SK-N-SH (cell line): Measurements from ENCODE around the gene GPC2. TPM values are rescaled to one million over a fixed set of nuclear protein-coding genes. Genes with fewer than 3 reads are reported as not detected.

Experiments used
- CTCF ChIA-PET: fragments of 300-600, 350-600 bp; formaldehyde crosslinking; extraction: SDS; loops from one replicate; lab custom pipeline; 2021; lab: Yijun Ruan, JAX
- POLR2A ChIA-PET: fragments of 350-600 bp; sonication (Branson Sonifier 250); formaldehyde crosslinking; extraction: SDS; loops from one replicate; lab custom pipeline; 2020; ENCODE audit warnings: antibody characterized with exemption, inconsistent platforms; lab: Yijun Ruan, JAX
- DNase-seq: peaks from one replicate; pipeline ENCODE4 v3.0.0; 2012
- H2AFZ ChIP-seq: fragments of 200-600 bp; sonication (generic); 2 replicates; pipeline ENCODE4 v1.8.1; 2016; ENCODE audit warnings: antibody characterized with exemption, mild to moderate bottlenecking, low read depth
- H3F3A ChIP-seq: fragments of 200-600 bp; sonication (generic); replicated peaks from 2 replicates; pipeline ENCODE3; 2016; ENCODE audit warnings: antibody characterized with exemption, mild to moderate bottlenecking; ENCODE audit not compliant: insufficient read depth
- H3K27ac ChIP-seq, 2 experiments: fragments of 200-500 bp in 1 of 2; fragments of 200-600 bp in 1 of 2; sonication (Bioruptor generic) in 1 of 2; sonication (generic), shearing (Covaris generic) in 1 of 2; 2 replicates each; pipeline versions ENCODE4 v1.5.1 to v1.6.1; 2014 to 2016; ENCODE audit warnings: low read depth in 2 of 2, inconsistent platforms in 1 of 2, low read length in 1 of 2, mild to moderate bottlenecking in 1 of 2, mixed read lengths in 1 of 2
- H3K27me3 ChIP-seq: fragments of 200-600 bp; sonication (generic), shearing (Covaris generic); 2 replicates; pipeline ENCODE4 v1.6.1; 2016; ENCODE audit warnings: mixed run types; ENCODE audit not compliant: insufficient read depth
- H3K36me3 ChIP-seq, 2 experiments: fragments of 200-500 bp in 1 of 2; fragments of 200-600 bp in 1 of 2; sonication (Bioruptor generic) in 1 of 2; sonication (generic) in 1 of 2; replicated peaks in 1 of 2; 2 replicates each; pipeline versions ENCODE3 to v1.5.1; 2014 to 2016; ENCODE audit warnings: low read length in 1 of 2, mild to moderate bottlenecking in 1 of 2; ENCODE audit not compliant: insufficient read depth in 2 of 2, control insufficient read depth in 1 of 2
- H3K4me1 ChIP-seq, 2 experiments: fragments of 200-500 bp in 1 of 2; fragments of 200-600 bp in 1 of 2; sonication (Bioruptor generic) in 1 of 2; sonication (generic), shearing (Covaris generic) in 1 of 2; 2 replicates each; pipeline versions ENCODE4 v1.5.1 to v1.6.1; 2014 to 2016; ENCODE audit warnings: low read depth in 1 of 2, low read length in 1 of 2, mixed run types in 1 of 2; ENCODE audit not compliant: insufficient read depth in 2 of 2, control insufficient read depth in 1 of 2
- H3K4me2 ChIP-seq: fragments of 200-600 bp; sonication (generic), shearing (Covaris generic); 2 replicates; pipeline ENCODE4 v1.6.1; 2017; ENCODE audit warnings: mixed run types
- H3K4me3 ChIP-seq, 2 experiments: fragments of 200-500 bp in 1 of 2; fragments of 200-600 bp in 1 of 2; sonication (Bioruptor generic) in 1 of 2; sonication (generic), shearing (Covaris generic) in 1 of 2; 2 replicates each; pipeline versions ENCODE4 v1.5.1 to v1.8.1; 2014 to 2016; ENCODE audit warnings: low read depth in 2 of 2, inconsistent platforms in 1 of 2, low read length in 1 of 2, mild to moderate bottlenecking in 1 of 2, mixed read lengths in 1 of 2, moderate library complexity in 1 of 2
- H3K79me2 ChIP-seq: fragments of 200-600 bp; sonication (generic); 2 replicates; pipeline ENCODE4 v1.8.1; 2017; ENCODE audit warnings: mild to moderate bottlenecking; ENCODE audit not compliant: insufficient read depth
- H3K9ac ChIP-seq: fragments of 200-600 bp; sonication (generic); 2 replicates; pipeline ENCODE4 v1.6.1; 2017; ENCODE audit warnings: mixed run types
- H3K9me2 ChIP-seq: fragments of 200-600 bp; sonication (generic); 2 replicates; pipeline ENCODE4 v1.6.1; 2017; ENCODE audit warnings: mixed run types
- H3K9me3 ChIP-seq: fragments of 200-600 bp; sonication (generic); 2 replicates; pipeline ENCODE4 v1.6.1; 2017; ENCODE audit warnings: mixed run types, mild to moderate bottlenecking, moderate library complexity
- H4K20me1 ChIP-seq: fragments of 200-600 bp; sonication (generic); 2 replicates; pipeline ENCODE4 v1.6.1; 2017; ENCODE audit warnings: mild to moderate bottlenecking, mixed run types; ENCODE audit not compliant: insufficient read depth
- JUND ChIP-seq: IDR thresholded peaks from 2 replicates; pipeline ENCODE4 v1.4.0; 2012
- WGBS: methylation state at CpG from one replicate; pipeline ENCODE4 v1.1.6; 2017; ENCODE audit warnings: low lambda C conversion rate; 5-methylcytosine and 5-hydroxymethylcytosine counted together
- polyA plus RNA-seq, 3 experiments: library from polyadenylated mRNA; depleted of rRNA; stranded (reverse); fragments of >200 nt; gene quantifications; 2 replicates each; pipeline ENCODE4 v1.2.3, GENCODE V29; 2012
- TF ChIP-seq, protein P1 (sequence below): IDR thresholded peaks from 2 replicates; pipeline ENCODE4; 2012
- TF ChIP-seq, protein P2 (sequence below): IDR thresholded peaks from 2 replicates; pipeline ENCODE4 v1.4.0; 2012; ENCODE audit warnings: low read depth, borderline replicate concordance

The GPC2 gene
- polyA plus RNA-seq, 1 of the 3 experiments (the other 2 are of a cell fraction): 12.9 TPM

DNA sequence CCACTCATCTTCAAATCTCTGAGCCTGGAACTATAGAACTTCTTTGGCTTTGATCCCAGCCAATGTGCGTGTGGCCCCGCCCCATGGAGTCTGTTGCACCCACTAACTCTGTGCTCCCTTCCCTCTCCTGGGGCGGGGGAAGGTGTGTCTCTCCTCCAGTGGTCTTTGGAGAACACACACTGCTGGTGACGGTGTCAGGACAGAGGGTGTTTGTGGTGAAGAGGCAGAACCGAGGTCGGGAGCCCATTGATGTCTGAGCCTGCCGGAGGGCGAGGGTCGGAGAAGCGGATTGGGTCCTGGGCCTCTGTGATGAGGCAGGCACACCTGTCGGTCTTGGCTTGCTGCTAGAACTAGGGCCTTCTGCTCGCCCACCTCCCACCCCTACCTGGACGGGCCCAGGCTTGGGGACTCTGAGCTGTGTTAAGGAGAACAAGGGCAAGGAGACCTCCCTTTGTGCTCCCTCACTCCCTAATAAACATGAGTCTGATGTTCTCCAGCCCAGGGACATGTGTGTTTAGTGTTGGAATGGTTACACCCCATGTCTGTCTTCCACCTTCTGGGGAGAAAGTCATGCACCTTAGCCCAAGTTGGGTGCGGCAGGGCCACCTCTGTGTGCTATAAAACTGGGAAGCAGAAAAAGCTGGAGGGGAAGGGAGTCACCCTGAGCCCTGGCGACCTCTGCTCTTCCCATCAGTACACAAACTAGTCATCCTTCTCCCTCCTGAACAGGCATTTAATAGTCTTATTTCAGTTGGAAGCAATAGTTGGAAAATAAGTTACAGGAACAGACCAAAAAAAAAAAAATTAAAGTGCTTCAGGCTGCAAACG, 23.3 kb downstream of the GPC2 start:
- peaks cover 20% of the 10 kb centered on the region for H4K20me1 ChIP-seq
- peaks cover 39 to 44% of the 10 kb centered on the region in 2 experiments for H3K36me3 ChIP-seq
- no peaks in the 10 kb centered on the region for H3K9me3 ChIP-seq
- TF ChIP-seq, protein P1, sequence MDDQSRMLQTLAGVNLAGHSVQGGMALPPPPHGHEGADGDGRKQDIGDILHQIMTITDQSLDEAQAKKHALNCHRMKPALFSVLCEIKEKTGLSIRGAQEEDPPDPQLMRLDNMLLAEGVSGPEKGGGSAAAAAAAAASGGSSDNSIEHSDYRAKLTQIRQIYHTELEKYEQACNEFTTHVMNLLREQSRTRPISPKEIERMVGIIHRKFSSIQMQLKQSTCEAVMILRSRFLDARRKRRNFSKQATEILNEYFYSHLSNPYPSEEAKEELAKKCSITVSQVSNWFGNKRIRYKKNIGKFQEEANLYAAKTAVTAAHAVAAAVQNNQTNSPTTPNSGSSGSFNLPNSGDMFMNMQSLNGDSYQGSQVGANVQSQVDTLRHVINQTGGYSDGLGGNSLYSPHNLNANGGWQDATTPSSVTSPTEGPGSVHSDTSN: 0 out of 2 replicates have a peak, but pooled peaks have one; percentile 1
- TF ChIP-seq, protein P2, sequence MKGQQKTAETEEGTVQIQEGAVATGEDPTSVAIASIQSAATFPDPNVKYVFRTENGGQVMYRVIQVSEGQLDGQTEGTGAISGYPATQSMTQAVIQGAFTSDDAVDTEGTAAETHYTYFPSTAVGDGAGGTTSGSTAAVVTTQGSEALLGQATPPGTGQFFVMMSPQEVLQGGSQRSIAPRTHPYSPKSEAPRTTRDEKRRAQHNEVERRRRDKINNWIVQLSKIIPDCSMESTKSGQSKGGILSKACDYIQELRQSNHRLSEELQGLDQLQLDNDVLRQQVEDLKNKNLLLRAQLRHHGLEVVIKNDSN: no peak
- TF ChIP-seq JUND: 0 out of 2 replicates have a peak, but pooled peaks have one; percentile 13
- TF ChIP-seq, all 33 proteins: peak for 2
- Histone ChIP-seq H3F3A (peaks cover 15% of the 10 kb centered on the region), H3K27me3 (no peaks in the 10 kb centered on the region), H3K4me3 (no peak overlapping the region), H3K4me1 (peaks cover 18 to 21% of the 10 kb centered on the region in 2 experiments; a peak in 2 of 4 replicates), H3K4me2 (no peak overlapping the region), H3K9ac (no peak overlapping the region), H3K9me2 (no peaks in the 10 kb centered on the region), H3K27ac (no peak overlapping the region; a peak in 1 of 4 replicates), H3K79me2 (peaks cover 78% of the 10 kb centered on the region), H2AFZ (no peak overlapping the region)
- DNase-seq: peak; percentile 21
- ChIA-PET POLR2A (interaction anchor here (0.9 to 1.5 kb wide), 3 partner anchors 13 to 27 kb away, joined by 3 to 5 read pairs (median 4); partner anchors contain the start of gene MBLAC1), CTCF (interaction anchor here (1.7 to 1.9 kb wide), 2 partner anchors 21 to 23 kb away, joined by 7 to 8 read pairs; no protein-coding TSS in a partner anchor)
- whole genome bisulfite sequencing: 92% methylated on average over 13 of the region's 16 CpGs

DNA sequence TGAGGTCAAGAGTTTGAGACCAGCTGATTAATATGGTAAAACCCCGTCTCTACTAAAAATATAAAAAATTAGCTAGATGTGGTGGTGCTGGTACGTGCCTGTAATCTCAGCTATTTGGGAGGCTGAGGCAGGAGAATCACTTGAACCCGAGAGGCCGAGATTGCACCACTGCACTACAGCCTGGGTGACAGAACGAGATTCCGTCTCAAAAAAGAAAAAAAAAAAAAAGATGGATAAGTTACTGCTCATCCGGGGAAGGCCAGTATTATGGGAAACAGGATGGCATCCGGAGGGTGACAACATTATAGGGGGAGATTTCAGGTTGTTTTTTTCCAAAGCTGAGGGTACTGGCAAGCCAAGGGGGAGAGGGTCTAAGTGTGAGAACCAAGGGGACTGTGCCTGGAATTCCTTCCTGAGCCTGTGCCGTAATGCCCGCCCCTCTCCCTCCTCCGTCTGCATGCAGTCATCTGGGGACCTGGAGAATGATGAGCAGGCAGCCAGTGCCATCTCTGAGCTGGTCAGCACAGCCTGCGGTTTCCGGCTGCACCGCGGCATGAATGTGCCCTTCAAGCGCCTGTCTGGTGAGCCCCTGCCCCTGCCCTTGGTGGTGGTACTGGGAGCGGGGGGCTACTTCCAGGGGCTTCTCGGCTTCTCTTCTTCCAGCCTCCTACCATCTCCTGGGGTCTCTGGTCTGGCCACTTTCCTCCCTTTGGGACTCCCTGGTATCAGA, 24.1 kb downstream of the GPC2 start:
- ChIA-PET POLR2A (interaction anchor here (1.1 kb wide), 1 partner anchor 27 kb away, joined by 3 read pairs; the partner anchor contains the start of gene MBLAC1), CTCF (interaction anchor here (1.7 to 1.9 kb wide), 2 partner anchors 20 to 22 kb away, joined by 7 to 8 read pairs; no protein-coding TSS in a partner anchor)
- WGBS: 87% methylated on average over 13 of the region's 18 CpGs
- no peak overlapping the region for H2AFZ ChIP-seq
- no peak overlapping the region; a peak in 1 of 4 replicates for H3K27ac ChIP-seq
- H3K4me3 ChIP-seq: no peak overlapping the region
- H3F3A ChIP-seq: peaks cover 17% of the 10 kb centered on the region
- peaks cover 73% of the 10 kb centered on the region for H3K79me2 ChIP-seq
- TF ChIP-seq, protein P2: no peak
- TF ChIP-seq, protein P1: 0 out of 2 replicates have a peak, but pooled peaks have one; percentile 2
- peaks cover 20% of the 10 kb centered on the region for H4K20me1 ChIP-seq
- DNase-seq: no peak
- H3K4me1 ChIP-seq: peaks cover 18 to 24% of the 10 kb centered on the region in 2 experiments; a peak in 2 of 4 replicates
- peaks cover 39 to 44% of the 10 kb centered on the region in 2 experiments for H3K36me3 ChIP-seq
- H3K27me3 ChIP-seq: no peaks in the 10 kb centered on the region
- H3K9ac ChIP-seq: no peak overlapping the region
- no peaks in the 10 kb centered on the region for H3K9me2 ChIP-seq
- H3K9me3 ChIP-seq: no peaks in the 10 kb centered on the region
- H3K4me2 ChIP-seq: no peak overlapping the region
